Activated CD8-positive, alpha-beta memory T cell treated with anti-CD3 and anti-CD28 coated beads, Interleukin-2, amount 50 U/mL, for 4 hours (primary cell): ENCODE results near the gene GLP2R.

Source experiments
- DNase-seq: peaks from one replicate; pipeline ENCODE4 v3.0.0-alpha.2; 2020

The GLP2R gene

GRCh38 chr17:9926150-9926804 lies 100.6 kb downstream of the GLP2R start:
- no peak for DNase-seq

- no peak for DNase-seq
These were observed 103.0 kb downstream of the GLP2R start for GRCh38 chr17:9928601-9929333.

GRCh38 chr17:9929871-9930270 lies 104.1 kb downstream of the GLP2R start:
- DNase-seq, result no peak

- no peak for DNase-seq
These were observed 105.5 kb downstream of the GLP2R start for GRCh38 chr17:9931144-9931741.

GRCh38 chr17:9932491-9932890 lies 106.8 kb downstream of the GLP2R start:
- DNase-seq, result no peak

GRCh38 chr17:9934331-9934730 lies 108.6 kb downstream of the GLP2R start:
- no peak for DNase-seq

- no peak for DNase-seq
These were observed 109.7 kb downstream of the GLP2R start for GRCh38 chr17:9935408-9935807.

- no peak for DNase-seq
These were observed 110.4 kb downstream of the GLP2R start for GRCh38 chr17:9936095-9936494.

GRCh38 chr17:9937241-9937761 lies 111.6 kb downstream of the GLP2R start:
- no peak for DNase-seq

GRCh38 chr17:9937901-9938300 lies 112.2 kb downstream of the GLP2R start:
- no peak for DNase-seq

- no peak for DNase-seq
These were observed 113.0 kb downstream of the GLP2R start for GRCh38 chr17:9938764-9939163.

GRCh38 chr17:9940841-9941240 lies 115.1 kb downstream of the GLP2R start:
- no peak for DNase-seq

GRCh38 chr17:9941305-9941704 lies 115.6 kb downstream of the GLP2R start:
- no peak for DNase-seq
